Measurements from ENCODE around the gene ID2.
"Not testable (repeated sequence)": the region's sequence is repeated elsewhere in the genome, so short reads cannot be mapped to it uniquely, and the experiment has no call there.

ID2 gene

GRCh38 chr2:8684878-8685696 lies 3.2 kb downstream of the ID2 start:
- DNase-seq (ENCODE audit: low read depth in 2 of 2): peak; percentile 39 to 46

DNA sequence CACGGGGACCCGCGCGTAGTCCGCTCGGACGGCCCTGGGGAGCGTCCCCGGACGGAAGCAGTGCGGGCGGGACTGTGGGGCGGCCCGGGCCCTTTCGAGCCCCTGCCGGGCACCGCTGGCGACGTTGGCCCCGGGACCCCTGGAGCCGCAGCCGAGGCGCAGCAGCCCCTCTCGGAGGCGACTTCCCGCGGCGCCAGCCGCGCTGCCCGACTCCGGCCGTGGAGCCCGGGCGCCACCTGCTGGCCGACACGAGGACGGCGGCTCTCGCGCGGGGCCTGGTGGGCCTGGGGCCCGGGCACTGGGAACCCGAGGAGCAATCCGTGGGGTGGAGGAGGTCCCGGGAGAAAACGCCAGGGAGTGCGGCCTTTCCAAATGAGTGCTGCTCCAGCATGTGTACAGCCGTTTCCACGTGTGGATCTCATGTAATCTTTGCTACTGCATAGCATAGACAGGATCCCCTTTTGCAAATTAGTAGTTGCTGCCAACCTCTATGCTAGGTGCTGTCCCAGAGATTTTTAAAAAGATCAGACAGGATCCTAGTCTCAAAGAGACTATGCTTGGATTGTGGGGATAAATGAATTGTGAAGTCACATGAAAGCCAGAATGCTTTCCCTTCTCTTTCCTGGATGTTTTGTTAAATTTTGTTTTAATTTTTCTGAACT lies 4.0 kb downstream of the ID2 start:
- DNase-seq (ENCODE audit: low read depth in 2 of 2): peak; percentile 63 to 67

DNA sequence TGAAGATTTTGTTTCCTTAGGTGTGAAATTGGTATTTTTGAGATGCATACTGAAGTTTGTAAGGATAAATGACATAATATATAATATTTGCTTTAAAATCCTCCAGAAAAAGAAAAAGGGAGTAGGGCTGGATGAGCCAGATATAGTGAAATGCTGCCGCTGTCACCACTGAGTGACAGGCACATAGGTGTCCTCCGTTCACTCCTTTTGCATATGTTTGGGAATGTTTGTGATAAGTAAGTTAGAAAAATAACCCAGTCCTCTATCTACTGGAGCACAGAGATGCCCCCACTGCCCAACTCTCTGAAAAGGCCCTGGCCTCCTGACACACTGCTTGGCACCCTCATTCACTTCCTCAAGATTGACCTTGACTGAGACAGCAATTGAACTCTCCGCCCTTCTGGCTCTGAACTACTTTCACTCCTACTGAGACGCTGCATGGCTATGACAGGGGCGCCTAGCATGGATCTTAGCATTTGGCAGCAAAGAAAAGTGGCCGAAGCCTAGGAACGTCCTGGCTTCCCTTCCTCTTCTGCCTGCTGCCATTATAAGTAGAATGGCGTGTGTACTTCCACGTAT lies 10.1 kb downstream of the ID2 start:
- DNase-seq (ENCODE audit: low read depth in 2 of 2): no peak

- DNase-seq (ENCODE audit: low read depth in 2 of 2): no peak
Observed at GRCh38 chr2:8692783-8693156, 10.9 kb downstream of the ID2 start.

DNA sequence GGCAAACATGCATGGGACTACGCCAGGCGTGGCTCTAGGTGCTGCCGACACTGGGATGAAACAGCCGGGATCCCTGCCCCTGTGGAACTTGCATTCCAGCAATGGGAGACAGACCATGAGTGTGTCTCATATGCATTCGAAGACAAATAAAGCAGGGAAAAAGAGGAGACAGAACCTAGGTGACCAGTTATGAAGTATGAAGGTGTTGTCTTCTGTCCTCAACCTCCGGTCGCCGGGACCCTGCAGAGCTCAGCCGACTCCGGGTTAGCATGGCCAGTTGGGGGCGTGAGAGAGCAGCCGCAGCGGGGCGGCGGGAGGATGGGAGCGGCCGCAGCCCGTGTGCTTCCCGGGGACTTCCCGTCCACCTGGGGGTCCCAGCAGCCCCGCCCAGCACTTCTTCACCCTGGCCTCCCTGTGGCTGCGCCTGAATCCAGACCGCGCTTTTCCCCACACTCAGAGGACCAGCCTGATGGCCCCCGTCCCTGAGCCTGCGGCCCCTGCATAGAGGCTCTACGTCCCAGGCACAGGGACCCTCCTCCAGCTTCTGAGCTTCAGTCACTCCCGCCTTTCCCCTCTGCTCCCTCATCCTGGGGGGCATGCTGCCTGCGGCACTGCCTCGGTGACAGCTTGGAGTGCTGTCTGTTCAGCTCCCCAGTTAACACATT lies 11.4 kb downstream of the ID2 start:
- peak in 1 of 2 experiments; percentile 36 for DNase-seq (ENCODE audit: low read depth in 2 of 2)

DNA sequence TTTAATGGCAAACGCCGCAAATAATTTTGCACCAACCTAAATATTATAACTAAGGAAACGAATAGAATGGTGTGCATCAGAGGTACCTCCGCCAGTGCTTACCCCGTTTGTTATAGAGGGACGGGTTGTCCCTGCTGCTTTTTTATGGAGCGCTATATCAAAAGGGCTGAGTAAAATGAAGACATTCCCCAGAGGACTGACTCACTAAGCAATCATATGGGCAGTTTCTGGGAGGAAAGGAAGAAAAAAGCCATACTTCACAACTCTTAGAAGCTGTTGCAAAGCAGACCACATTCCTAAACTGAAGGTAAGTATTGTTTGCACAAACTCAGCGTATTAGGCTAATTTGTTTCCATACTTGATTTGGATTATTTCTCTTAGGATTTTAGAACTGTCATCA lies 12.9 kb downstream of the ID2 start:
- no peak for DNase-seq (ENCODE audit: low read depth in 2 of 2)

DNA sequence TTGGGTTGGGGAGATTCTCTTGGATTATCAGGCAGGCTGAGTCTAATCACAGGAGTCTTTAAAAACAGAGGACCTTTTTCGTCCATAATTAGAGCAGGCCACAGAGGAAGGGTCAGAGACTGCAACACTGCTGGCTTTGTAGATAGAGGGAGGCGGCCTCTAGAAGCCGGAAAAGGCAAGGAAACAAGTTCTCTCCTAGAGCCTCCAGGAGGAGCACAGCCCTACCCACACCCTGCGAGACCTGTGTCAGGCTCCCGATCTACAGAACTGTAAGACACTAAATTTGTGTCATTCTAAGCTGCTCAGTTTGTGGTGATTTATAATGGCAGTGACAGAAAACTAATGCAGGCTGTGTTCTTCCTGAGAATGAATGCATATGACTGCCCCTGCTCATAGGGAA lies 15.3 kb downstream of the ID2 start:
- DNase-seq (ENCODE audit: low read depth in 2 of 2): no peak

GRCh38 chr2:8699839-8700238 lies 18.0 kb downstream of the ID2 start:
- no peak for DNase-seq (ENCODE audit: low read depth in 2 of 2)

- no peak for DNase-seq (ENCODE audit: low read depth in 2 of 2)
Observed at GRCh38 chr2:8701681-8702379, 20.0 kb downstream of the ID2 start.

DNA sequence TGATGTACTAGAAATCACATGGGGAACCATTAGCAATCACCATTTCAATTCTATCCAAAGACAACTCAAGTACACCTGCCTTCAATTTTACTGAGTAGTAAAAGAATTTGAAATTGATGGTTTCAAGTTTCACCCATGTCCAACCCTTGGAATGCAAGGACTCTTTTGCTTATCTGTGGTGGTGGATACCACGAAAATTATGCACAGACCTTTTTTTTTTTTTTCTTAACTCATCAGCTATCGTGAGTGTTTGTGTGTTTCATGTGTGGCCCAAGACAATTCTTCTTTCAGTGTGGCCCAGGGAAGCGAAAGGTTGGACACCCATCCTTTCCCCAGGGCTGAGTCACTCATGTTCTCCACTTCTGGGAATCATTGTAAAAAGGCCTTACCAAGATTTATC lies 23.1 kb downstream of the ID2 start:
- no peak for DNase-seq (ENCODE audit: low read depth in 2 of 2)

- DNase-seq (ENCODE audit: low read depth in 2 of 2): no peak
Observed at GRCh38 chr2:8709611-8710010, 27.8 kb downstream of the ID2 start.

DNA sequence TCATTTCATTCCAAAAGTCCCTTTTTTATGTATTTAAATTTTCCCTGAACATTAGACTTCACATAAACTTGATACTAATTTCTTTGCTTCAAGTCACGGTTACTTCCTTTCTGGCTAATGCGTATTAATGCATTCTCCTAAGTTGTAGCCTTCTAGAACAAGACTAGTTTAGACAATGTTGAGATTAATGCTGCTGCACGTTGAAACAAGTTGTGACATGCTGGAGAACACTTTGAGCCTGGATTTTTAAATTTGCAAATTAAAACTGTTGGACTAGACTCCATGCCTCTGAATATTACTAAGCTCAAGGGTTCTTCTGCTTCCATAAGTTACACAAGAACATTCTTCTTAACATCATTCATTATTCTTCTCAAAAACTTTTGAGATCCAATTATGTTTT lies 29.1 kb downstream of the ID2 start:
- DNase-seq (ENCODE audit: low read depth in 2 of 2): no peak

DNA sequence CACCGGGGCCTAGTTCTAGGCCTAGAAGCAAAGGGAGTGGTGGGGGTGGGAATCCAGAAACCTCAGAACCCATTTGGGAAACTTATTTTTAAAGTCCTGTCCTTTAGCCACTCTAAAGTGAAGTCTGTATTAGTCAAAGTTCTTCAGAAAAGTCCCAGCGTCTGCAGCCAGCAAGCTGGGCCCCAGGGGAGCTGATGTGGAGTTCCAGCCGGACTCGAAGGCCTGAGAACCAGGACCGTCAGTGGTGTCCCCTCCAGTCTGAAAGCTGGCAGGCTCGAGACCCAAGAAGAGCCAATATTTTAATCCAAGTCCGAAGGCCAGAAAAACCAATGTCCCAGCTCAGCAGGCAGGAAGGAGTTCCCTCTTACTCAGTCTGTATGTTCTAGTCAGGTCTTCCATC lies 32.4 kb downstream of the ID2 start:
- DNase-seq (ENCODE audit: low read depth in 2 of 2): no peak

- no peak for DNase-seq (ENCODE audit: low read depth in 2 of 2)
Observed at GRCh38 chr2:8714971-8715370, 33.1 kb downstream of the ID2 start.

DNA sequence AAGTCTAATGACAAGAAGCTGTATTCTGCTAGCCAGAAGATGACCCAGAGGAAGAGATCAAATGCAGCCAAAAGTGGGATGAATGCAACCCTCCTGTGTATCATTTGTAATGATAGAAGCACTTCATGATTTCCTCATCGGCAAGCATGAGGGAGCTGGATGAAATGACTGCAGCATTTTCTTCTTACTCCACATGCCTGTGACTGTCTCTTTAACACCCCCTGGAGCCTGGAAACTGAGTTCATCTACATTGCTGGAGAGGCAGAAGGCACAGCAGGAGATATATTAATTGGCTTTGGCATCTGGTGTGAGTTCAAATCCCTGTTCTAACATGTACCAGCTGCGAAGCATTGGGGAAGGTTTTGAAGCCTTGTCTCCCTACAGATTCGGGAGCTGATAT lies 37.7 kb downstream of the ID2 start:
- DNase-seq (ENCODE audit: low read depth in 2 of 2): no peak

- DNase-seq (ENCODE audit: low read depth in 2 of 2): no peak
Observed at GRCh38 chr2:8720741-8721140, 38.9 kb downstream of the ID2 start.

DNA sequence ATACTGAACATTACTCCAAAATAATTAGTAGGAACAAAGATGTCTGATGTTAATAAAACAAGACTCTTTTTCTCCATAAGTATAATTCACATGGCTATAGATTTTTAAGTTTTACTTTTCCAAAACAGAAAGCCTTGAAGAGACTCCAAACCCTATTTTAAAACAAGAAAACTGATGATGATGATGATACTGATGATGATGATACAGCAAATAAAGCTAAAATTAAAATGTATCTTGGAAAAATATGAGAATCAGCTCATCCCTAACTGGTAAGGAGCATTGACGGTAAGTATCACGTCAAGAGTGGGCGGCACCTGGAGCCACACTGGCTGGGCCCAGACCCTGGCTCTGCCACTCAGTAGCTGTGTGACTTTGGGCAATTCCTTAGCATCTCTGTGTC lies 39.6 kb downstream of the ID2 start:
- no peak for DNase-seq (ENCODE audit: low read depth in 2 of 2)

GRCh38 chr2:8722986-8723385 lies 41.1 kb downstream of the ID2 start:
- no peak for DNase-seq (ENCODE audit: low read depth in 2 of 2)

- DNase-seq (ENCODE audit: low read depth in 2 of 2): no peak
Observed at GRCh38 chr2:8725838-8726237, 44.0 kb downstream of the ID2 start.

GRCh38 chr2:8728305-8729015 lies 46.6 kb downstream of the ID2 start:
- DNase-seq (ENCODE audit: low read depth in 2 of 2): no peak

DNA sequence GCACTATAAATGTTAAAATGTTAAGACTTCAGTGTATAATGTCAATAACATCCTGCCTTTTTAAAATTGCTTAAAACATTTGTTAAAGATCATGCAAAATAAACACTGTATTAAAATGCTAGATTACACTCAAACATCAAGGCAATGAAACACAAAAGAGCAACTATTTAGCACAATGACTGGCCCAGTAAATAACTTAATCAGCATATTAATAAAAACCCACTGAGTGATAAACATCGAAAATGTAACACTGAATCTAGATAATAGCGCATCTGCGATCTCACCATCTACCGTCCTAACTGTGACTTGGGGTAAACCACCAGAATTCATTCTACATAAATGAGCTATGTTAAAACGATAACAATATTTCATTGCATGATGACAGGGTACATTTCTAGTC lies 47.2 kb downstream of the ID2 start:
- not testable (repeated sequence) for DNase-seq (ENCODE audit: low read depth in 2 of 2)

All from stimulated activated CD4-positive, alpha-beta T cell treated with anti-CD3 and anti-CD28 coated beads, Interleukin-12 subunit alpha, Interleukin-12 subunit beta, amount 100 ng/mL, for 24 hours (primary cell).